Loucy (cell line): Measurements from ENCODE around the gene KPRP.

Experiments
- EZH2phosphoT487 ChIP-seq: fragments of 200-600 bp; IDR thresholded peaks from 2 replicates; pipeline ENCODE4 v1.6.1; 2018; ENCODE audit warnings: antibody characterized with exemption, mild to moderate bottlenecking, moderate library complexity, borderline replicate concordance
- TF ChIP-seq, protein P1 (sequence below): fragments of 200-600 bp; sonication (generic); conservative IDR thresholded peaks from 2 replicates; pipeline ENCODE4 v1.5.1; 2014; ENCODE audit warnings: mild to moderate bottlenecking, antibody characterized with exemption, low read length

DNA sequence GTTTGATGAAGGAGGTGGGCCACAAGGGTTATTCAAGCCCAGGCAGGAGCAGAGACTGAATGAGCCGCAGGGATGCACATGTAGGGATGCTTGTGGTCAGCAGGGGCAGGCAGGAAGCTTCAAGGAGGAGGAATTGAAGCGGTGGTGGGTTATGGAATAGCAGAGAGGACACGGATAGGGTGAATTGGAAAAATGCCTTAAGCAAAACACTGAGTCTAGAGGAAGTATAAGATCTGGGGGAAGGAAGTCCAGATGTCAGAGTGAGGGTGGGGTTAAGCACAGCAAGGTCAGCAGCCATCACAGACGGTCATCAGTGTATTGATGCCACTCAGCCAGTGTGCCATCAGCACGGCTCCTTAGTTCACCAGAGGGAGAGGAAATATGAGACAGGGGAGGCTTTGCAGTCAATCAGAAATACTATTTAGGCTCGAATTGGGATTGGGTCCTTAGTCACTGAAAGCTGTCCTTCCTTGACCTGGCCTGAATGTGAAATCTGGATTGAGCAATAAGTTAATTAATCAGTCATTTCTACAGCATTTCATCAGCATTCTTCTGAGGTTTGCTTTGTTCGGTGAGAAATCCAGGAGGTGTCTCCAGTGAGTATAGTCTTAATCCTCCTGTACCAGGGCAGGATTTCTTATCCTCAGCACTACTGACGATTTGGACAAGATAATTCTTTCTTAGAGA, 11.2 kb downstream of the KPRP start:
- TF ChIP-seq, protein P1, sequence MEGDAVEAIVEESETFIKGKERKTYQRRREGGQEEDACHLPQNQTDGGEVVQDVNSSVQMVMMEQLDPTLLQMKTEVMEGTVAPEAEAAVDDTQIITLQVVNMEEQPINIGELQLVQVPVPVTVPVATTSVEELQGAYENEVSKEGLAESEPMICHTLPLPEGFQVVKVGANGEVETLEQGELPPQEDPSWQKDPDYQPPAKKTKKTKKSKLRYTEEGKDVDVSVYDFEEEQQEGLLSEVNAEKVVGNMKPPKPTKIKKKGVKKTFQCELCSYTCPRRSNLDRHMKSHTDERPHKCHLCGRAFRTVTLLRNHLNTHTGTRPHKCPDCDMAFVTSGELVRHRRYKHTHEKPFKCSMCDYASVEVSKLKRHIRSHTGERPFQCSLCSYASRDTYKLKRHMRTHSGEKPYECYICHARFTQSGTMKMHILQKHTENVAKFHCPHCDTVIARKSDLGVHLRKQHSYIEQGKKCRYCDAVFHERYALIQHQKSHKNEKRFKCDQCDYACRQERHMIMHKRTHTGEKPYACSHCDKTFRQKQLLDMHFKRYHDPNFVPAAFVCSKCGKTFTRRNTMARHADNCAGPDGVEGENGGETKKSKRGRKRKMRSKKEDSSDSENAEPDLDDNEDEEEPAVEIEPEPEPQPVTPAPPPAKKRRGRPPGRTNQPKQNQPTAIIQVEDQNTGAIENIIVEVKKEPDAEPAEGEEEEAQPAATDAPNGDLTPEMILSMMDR, result no peak
- TF ChIP-seq EZH2phosphoT487, result no peak
